ENCODE data around the gene PRICKLE2. TPM values are rescaled to one million over a fixed set of nuclear protein-coding genes. Genes with fewer than 3 reads are reported as not detected.
A peak's percentile ranks its signal among the peaks of the same experiment; 100 is the strongest.

The PRICKLE2 gene
- total RNA-seq, 1 experiment from 2014 or later, result not detected

- ChIA-PET POLR2A (ENCODE audit: low non-redundant PET) (no interaction called here), CTCF (no interaction called here)
- intact Hi-C loops (cut with micrococcal nuclease; ENCODE audit: unreplicated experiment), result no loop called here
- Histone ChIP-seq H3K4me3 (ENCODE audit: low read depth, low read length, poor library complexity, severe bottlenecking) (no peak overlapping the region), H3K27ac (ENCODE audit: low read depth, low read length, poor library complexity, severe bottlenecking) (no peak overlapping the region), H3K4me1 (ENCODE audit: insufficient read depth, low read length, poor library complexity, severe bottlenecking) (peaks cover 10% of the 10 kb centered on the region), H3K36me3 (ENCODE audit: insufficient read depth, low read length, poor library complexity, severe bottlenecking) (no peaks in the 10 kb centered on the region), H3K9me3 (ENCODE audit: low read depth, low read length, poor library complexity, severe bottlenecking) (no peaks in the 10 kb centered on the region), H3K27me3 (replicated peaks; ENCODE audit: insufficient read depth, low read depth, low read length, poor library complexity) (no peaks in the 10 kb centered on the region)
- DNase-seq (ENCODE audit: low spot score), result peak; percentile 40
- BruUV-seq (replicated peaks), result no TSS peak
- TF ChIP-seq CTCF (conservative IDR thresholded peaks at IDR 0.05; ENCODE audit: low read depth, low read length), result no peak
- no peak for TF ChIP-seq EZH2 (IDR thresholded peaks at IDR 0.05; ENCODE audit: borderline replicate concordance, low read depth, low read length, poor library complexity, severe bottlenecking)
These were observed 38.0 kb downstream of the PRICKLE2 start for GRCh38 chr3:64187065-64187959.

GRCh38 chr3:64186667-64187064 is 38.6 kb downstream of the PRICKLE2 start:
- BruUV-seq (replicated peaks), result no TSS peak

GRCh38 chr3:64185436-64185835 is 39.8 kb downstream of the PRICKLE2 start:
- CTCF ChIA-PET, result no interaction called here
- H3K4me1 ChIP-seq (ENCODE audit: insufficient read depth, low read length, poor library complexity, severe bottlenecking), result peaks cover 10% of the 10 kb centered on the region

More at GRCh38 chr3:64186667-64187064, 38.6 kb downstream of the PRICKLE2 start:
- DNase-seq (ENCODE audit: low spot score), result peak; percentile 52
- no peak overlapping the region for H3K27ac ChIP-seq (ENCODE audit: low read depth, low read length, poor library complexity, severe bottlenecking)
- intact Hi-C loops (cut with micrococcal nuclease; ENCODE audit: unreplicated experiment), result no loop called here
- CTCF ChIA-PET, result no interaction called here
- no peak overlapping the region for H3K4me3 ChIP-seq (ENCODE audit: low read depth, low read length, poor library complexity, severe bottlenecking)
- TF ChIP-seq CTCF (conservative IDR thresholded peaks at IDR 0.05; ENCODE audit: low read depth, low read length), result no peak
- no peak for TF ChIP-seq EZH2 (IDR thresholded peaks at IDR 0.05; ENCODE audit: borderline replicate concordance, low read depth, low read length, poor library complexity, severe bottlenecking)
- H3K4me1 ChIP-seq (ENCODE audit: insufficient read depth, low read length, poor library complexity, severe bottlenecking), result peaks cover 10% of the 10 kb centered on the region
- H3K9me3 ChIP-seq (ENCODE audit: low read depth, low read length, poor library complexity, severe bottlenecking), result no peaks in the 10 kb centered on the region
- no peaks in the 10 kb centered on the region for H3K36me3 ChIP-seq (ENCODE audit: insufficient read depth, low read length, poor library complexity, severe bottlenecking)
- POLR2A ChIA-PET (ENCODE audit: low non-redundant PET), result no interaction called here
- H3K27me3 ChIP-seq (replicated peaks; ENCODE audit: insufficient read depth, low read depth, low read length, poor library complexity), result no peaks in the 10 kb centered on the region

More at GRCh38 chr3:64185436-64185835, 39.8 kb downstream of the PRICKLE2 start:
- Histone ChIP-seq H3K4me3 (ENCODE audit: low read depth, low read length, poor library complexity, severe bottlenecking) (no peak overlapping the region), H3K27ac (ENCODE audit: low read depth, low read length, poor library complexity, severe bottlenecking) (no peak overlapping the region), H3K27me3 (replicated peaks; ENCODE audit: insufficient read depth, low read depth, low read length, poor library complexity) (peaks cover 5% of the 10 kb centered on the region), H3K9me3 (ENCODE audit: low read depth, low read length, poor library complexity, severe bottlenecking) (no peaks in the 10 kb centered on the region), H3K36me3 (ENCODE audit: insufficient read depth, low read length, poor library complexity, severe bottlenecking) (no peaks in the 10 kb centered on the region)
- POLR2A ChIA-PET (ENCODE audit: low non-redundant PET), result no interaction called here
- TF ChIP-seq EZH2 (IDR thresholded peaks at IDR 0.05; ENCODE audit: borderline replicate concordance, low read depth, low read length, poor library complexity, severe bottlenecking) (no peak), CTCF (conservative IDR thresholded peaks at IDR 0.05; ENCODE audit: low read depth, low read length) (no peak)
- no TSS peak for BruUV-seq (replicated peaks)
- no peak for DNase-seq (ENCODE audit: low spot score)
- intact Hi-C loops (cut with micrococcal nuclease; ENCODE audit: unreplicated experiment), result no loop called here

All from A673 (cell line).